HG03469 (cell line): Measurements from ENCODE around the gene GRK5.
"Not testable (repeated sequence)": the region's sequence is repeated elsewhere in the genome, so short reads cannot be mapped to it uniquely, and the experiment has no call there.

Experiments used
- ATAC-seq: cut with Tn5 transposase; IDR thresholded peaks from one replicate; pipeline ENCODE4 v1.9.1; 2021; ENCODE audit warnings: mild to moderate bottlenecking, moderate library complexity, moderate number of reproducible peaks; ENCODE audit not compliant: unreplicated experiment

The GRK5 gene

DNA sequence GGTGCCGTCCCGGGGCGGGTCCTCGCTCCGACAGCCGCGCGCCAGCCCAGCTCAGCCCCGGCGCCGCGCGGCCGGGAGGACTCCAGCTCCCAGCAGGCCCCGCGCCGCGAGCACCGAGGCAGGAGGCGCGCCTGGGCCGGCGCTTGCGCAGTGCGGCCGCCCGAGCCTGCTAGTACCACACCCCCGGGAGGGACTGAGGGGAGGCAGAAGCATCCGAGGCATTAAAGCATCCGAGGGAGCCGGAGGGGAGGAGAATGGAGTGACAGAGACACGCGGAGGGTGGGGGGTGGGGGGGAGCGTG, at the start of gene GRK5:
GRK5 (plus strand) TSS at position 206 of the 301 bp plus-strand sequence. CDS start 347 bp downstream, outside the sequence.
- peak; percentile 76 for ATAC-seq

DNA sequence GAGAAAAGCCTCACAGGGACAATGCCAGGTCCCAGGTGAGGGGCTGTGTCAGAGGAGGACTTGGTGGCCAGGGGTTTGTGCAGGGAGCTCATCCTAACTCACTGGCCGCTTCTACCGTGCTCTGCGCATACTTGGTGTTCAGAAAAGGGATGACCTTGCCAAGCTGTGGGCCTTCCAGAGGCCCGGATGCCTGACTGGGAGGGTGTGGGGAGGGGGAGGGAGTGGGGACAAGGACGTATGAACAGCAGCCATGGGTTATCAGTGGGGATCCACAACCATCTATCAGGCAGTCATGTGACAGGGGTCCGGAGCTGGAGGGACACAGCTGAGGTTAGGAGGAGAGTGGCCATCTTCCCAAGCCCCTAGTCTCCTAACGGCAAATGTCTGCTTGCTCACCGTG, 48.0 kb upstream of the GRK5 start:
- ATAC-seq: no peak

DNA sequence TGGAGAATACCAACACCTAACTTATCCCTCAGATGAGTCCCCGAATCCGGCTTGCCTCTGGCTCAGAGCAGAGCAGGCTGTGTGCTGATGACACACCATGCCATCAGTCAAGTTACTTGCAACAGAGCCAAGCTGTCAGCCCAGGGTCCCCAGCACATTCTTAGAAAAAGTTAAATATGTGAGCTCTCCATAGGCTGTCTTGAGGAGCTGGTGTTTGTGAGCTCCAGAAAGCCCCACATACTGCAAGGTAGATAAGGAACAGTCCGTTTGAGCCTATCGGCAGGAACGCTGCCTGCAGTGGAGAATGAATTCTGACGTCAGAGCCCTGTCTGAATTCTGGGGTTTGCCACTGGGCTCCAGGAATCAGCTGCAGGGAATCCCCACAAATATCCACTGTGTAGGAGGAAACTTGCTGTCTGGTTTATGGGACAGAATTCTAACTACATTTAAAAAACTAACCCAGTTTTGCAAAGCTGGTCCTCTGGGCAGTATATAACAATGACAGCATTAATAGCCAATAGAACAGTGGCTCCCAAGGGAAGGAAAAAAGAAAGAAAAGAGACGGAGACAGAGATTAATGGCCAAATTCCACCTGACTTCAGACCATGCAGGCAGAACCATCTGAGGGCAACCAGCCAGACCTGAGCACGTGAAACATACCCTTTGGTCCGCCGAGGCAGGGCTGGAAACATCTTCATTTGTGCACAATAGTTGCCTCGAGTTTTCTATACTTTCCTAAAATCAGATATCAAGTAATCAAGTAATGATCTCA, 45.5 kb upstream of the GRK5 start:
- no peak for ATAC-seq

DNA sequence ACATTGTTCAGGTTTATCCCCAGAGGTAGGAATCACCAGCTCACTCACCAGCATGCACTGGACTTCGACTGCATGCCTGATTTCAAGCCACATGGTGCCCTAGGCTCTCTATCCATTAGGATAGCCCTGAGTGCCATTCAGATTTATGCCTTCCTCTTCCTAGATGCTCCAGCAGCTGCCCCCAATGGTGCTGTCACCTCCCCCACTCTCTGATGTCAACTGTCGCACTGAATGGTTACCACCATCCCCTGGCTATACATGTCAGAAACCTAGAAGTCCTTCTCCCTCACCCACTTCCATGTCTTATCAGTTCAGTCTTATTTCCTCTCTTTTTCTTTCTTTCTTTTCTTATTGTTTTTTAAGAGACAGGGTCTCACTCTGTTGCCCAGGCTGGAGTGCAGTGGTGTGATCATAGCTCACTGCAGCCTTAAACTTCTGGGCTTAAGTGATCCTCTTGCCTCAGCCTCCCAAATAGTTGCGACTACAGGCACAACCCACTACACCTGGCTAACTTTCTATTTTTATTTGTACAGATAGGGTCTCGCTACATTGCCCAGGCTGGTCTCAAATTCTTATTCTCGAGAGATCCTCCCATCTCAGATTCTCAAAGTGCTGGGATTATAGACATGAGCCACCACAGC, 44.8 kb upstream of the GRK5 start:
- ATAC-seq: no peak

DNA sequence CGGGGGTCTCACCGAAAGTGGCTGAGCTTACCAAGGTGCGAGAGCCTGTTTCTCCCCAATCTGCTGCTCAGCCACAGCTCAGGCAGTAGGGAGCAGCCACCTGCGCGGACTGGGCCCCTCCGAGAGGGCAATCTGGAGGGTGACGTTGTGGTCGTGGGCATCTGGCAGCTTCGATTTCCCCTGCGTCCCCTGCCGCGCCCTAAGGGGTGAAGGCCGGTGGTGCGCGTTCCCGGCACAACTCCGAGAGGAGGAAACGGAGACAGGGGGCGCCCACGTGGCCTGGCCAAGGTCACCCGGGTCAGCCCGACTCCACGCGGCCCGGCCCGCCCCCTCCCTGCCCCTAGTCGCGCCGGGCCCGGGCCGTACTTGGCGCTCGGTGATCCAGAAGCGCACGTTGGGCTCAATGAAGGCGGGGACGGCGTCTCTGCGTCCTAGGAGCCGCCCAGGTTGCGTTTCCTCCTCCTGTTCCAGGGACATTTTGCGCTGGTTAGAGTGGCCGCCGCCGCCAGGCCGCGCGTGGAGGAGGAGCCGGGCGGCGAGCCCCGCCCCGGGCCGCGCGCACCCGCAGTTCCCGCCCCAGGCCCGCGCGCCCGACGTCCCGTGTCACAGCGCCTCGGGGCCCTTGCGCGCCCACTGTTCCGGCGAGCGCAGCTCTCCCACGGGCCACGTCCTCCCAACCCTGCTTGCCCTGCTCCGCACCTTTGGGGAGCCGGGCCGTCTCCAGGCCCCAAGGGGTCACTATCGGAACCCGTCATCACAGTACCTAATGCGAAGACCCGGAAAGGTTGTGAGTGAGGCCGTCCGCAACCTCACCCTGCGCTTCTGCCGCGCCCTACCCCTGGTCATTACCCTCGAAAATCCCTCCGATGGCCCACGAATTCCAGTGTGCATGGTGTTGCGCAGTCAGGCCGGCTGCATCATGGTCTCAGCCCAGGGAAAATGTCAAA, 41.9 kb upstream of the GRK5 start, which contains the start of gene SFXN4:
SFXN4 (minus strand) TSS at position 544 of the 947 bp plus-strand sequence; CDS start at position 477, 67 bp downstream.
- ATAC-seq: peak; percentile 77

DNA sequence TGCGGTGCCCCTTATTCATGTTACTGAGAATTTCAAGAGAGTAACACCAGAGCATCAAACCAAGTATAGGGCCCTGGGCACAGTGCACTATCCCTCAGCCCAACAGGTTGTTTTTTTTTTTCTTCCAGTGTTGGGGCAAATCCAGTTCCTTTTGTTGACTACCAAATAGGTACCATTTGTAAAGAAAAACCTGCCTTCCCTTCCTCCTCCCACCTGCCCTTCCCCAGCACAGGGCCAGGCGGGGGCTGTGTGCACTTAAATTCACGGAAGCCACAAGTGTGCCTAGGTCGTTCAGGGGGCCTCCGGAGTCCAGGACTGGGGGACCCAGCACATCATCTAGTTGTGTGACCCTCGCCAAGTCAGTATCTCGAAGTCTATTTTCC, 41.3 kb upstream of the GRK5 start:
- ATAC-seq: no peak

DNA sequence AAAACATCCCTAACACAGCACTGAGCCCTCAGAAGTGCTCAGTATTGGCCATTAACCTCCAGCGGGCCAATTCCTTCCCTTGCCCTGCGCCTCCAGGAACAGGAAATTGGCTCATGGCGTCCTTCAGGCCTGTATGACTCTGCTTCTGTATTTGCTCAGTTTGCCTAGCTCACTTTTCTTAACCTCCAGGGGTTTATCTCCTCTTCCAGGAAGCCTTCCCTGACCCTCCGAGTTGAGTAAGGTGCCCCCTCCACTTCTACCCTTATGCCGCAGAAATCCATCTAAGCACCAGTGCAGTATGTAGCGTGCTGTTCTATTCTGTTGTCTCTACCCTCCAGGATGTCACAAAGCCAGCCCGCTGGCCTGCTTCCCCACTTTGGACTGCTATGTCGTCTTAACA, 40.8 kb upstream of the GRK5 start:
- ATAC-seq: no peak

DNA sequence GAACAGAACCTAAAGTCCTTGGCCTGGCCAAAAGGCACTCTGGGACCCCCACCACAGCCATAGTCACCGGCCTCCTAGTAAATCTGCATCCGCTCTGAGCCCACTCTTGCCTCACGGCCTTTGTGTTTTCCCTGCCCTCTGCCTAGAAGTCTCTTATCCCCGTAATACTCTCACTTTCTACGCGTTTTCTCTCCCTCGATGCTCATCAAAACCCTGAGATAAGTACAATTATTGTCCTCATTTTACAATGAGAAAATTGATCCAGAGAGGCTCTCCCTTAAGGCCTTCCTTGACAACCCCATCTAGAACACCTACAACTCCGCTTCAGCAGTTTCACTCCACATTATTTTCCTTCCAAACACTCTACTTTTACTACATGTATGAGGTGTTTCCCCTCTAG, 40.3 kb upstream of the GRK5 start:
- ATAC-seq: no peak

DNA sequence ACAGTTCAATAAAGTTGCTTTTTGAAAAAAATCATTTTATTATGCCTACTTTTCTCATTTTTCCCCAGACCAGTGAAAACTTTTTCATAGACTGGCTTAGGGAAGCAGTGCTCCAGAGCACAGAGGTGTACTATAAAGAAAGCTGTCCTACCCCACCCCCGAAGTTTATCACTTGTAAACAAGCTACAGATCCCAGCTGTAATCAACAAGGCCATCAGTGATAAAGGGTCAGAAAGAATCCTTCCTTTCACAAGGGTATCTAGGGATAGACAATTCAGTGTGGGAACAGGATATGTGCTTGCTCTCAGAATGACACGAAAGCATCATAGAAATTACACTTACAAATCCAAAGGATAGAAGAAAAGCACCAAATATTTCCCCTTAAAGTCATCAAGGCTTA, 33.3 kb upstream of the GRK5 start:
- no peak for ATAC-seq

DNA sequence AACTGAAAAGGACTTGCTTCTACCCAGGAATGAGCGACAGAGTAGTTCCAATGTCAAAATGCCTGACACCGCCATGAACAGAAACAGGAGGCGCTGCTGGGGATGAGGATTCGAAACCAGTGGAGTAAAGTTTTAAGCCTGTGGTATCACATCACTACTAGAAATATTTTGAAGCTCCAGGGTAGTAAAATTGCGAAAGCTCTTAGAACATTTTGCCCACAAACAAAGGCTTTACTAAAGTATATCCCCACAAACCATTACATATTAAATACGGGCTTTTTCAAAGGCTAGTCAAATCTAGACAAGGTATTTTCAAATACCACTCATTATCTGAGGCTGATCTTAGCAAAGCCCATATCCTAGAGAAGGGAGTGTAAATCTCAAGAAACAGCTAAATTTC, 31.2 kb upstream of the GRK5 start:
- no peak for ATAC-seq

DNA sequence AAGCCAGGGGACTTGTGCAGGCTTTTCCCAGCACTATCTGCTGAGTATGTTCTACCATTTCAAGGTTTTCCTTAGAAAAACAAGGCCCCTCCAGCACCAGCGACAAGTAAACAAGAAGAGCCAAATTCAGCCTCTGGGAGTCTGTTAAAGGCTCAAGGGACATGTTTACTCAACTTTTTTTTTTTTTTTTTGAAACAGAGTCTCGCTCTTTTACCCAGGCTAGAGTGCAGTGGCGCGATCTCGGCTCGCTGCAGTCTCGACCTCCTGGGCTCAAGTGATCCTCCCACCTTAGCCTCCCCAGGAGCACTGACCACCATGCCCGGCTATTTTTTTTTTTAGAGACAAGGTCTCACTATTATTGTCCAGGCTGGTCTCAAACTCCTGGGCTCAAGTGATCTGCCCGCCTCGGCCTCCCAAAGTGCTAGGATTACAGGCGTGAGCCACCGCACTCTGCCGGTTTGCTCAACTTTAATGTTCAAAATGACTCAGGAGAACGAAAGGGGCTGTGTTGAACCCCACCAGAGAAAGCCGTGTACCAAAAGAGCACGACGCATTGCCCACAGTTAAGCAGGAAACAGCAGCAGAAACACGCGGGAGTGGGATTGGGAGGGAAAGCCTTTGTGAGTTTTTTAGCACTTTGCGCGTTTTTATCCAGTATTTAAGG, 29.5 kb upstream of the GRK5 start:
- no peak for ATAC-seq

DNA sequence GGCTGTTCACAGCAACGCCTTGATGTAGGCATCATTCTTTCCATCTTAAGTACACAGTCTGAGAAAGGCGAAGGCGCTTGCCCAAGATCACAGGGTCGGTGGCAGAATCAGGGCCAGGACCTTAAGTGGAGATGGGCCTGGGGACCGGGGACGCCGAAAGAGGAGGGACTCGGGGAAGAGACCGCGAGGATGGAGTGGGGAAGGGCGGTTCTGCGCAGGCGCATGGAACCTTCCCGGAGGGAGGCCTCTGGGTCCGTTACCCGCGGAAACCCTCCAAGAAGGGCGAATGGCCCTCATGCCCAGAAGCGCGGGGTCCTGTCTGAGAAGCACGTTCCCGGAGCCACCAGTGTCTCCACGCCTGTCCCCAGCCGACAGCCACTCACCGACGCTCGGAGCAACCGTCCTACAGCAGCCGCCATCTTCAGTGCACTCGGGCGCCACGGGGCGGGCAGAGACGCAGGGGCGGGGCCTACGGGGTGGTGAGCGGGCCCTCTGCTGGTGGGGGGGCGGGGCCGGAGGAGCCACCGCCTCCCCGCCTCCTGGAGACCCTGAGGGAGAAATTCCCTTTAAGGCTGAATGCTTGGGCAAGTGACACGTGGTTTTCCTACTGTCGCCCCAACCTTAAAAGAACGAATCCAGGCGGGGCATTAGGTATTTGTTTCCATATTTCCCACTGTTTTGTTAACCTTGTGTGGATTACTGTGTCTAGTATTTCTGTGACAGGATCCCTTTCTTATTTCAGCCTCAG, 28.8 kb upstream of the GRK5 start, which contains the start of gene PRDX3:
PRDX3 (minus strand) TSS at position 441 of the 748 bp plus-strand sequence; CDS start at position 419, 22 bp downstream.
- peak; percentile 66 for ATAC-seq

DNA sequence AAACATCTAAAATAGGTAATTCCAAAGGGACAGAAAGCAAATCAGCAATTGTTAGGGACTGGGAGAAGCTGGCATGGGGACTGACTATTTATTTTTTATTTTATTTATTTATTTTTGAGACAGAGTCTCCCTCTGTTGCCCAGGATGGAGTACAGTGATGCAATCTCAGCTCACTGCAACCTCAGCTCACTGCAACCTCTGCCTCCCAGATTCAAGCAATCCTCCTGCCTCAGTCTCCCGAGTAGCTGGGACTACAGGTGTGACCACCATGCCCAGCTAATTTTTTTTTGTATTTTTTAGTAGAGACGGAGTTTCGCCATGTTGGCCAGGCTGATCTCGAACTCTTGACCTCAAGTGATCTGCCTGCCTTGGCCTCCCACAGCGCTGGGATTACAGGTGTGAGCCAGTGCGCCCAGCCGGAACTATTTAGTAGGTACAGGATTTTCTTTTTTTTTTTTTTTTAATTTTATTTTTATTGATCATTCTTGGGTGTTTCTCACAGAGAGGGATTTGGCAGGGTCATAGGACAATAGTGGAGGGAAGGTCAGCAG, 26.4 kb upstream of the GRK5 start:
- ATAC-seq: not testable (repeated sequence)

DNA sequence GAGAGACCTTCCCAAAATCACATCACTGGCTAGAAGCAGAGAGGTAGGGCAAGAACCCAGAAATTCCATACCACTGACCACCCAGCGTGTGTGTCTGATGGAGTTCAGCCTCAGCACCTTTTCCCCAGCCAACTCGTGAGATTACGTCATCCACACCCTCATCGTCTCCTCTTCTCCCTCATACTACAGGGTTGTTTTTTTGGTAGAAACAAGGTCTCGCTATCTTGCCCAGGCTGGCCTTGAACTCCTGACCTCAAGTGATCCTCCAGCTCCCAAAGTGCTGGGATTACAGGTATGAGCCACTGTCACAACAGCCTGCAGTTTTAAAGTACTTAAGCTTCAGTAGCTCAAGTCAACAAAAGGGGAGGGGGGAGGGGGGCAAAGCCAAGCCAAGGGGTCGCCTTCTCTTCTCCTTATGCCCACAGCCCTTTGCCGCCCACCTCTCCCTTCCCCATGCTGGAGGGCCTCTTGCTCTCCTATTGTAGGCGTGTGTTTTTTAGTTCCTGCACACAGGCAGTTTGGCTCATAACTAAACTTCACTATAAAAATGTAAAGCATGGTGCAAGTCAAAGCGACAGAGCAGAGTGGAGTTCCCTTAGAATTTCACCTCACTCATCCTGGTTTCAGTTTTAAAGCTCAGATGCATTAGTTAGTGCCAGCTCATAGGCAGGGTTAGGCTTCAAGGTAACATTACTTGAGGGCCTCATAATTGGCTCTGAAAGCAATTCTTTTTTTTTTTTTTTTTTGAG, 23.5 kb upstream of the GRK5 start:
- ATAC-seq: no peak

DNA sequence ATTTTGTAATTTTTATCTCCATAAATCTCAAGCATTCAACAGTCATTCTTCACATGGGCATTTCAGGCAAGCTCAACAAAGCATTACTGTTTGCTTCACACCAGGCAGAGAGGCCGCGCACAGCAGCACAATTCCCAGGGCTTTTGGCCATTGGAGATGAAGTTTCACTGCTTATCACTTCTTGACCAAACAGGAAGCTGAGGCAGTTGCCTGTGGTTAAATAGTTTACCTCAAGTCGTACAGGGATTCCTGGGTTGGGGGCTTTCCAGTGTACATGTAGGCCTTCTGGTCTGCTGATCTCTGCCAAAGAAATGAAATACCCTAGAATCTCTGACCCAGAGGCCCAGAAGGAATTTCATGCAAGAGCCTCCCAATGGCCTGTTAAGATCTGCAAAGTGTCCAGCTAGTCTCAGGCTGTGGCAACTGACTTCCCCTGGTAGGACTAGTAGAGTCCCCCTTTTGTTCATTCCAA, 17.5 kb upstream of the GRK5 start:
- ATAC-seq: no peak

DNA sequence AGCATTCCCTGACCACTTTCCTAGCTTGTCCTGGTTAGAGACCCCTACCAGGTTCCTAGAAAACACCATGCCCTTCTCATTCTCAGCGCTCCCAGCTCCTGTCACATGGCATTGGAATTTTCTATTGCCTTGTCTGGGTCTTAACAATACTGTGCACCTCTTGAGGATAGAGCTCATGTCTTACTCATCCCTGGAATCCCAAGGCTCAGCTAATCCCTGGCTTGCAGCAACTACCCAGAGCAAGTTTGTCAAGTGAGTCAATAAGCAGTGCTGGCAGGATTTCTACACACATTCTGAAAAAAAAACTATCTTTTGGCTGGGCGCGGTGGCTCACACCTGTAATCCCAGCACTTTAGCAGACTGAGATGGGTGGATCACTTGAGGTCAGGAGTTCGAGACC, 17.0 kb upstream of the GRK5 start:
- no peak for ATAC-seq

DNA sequence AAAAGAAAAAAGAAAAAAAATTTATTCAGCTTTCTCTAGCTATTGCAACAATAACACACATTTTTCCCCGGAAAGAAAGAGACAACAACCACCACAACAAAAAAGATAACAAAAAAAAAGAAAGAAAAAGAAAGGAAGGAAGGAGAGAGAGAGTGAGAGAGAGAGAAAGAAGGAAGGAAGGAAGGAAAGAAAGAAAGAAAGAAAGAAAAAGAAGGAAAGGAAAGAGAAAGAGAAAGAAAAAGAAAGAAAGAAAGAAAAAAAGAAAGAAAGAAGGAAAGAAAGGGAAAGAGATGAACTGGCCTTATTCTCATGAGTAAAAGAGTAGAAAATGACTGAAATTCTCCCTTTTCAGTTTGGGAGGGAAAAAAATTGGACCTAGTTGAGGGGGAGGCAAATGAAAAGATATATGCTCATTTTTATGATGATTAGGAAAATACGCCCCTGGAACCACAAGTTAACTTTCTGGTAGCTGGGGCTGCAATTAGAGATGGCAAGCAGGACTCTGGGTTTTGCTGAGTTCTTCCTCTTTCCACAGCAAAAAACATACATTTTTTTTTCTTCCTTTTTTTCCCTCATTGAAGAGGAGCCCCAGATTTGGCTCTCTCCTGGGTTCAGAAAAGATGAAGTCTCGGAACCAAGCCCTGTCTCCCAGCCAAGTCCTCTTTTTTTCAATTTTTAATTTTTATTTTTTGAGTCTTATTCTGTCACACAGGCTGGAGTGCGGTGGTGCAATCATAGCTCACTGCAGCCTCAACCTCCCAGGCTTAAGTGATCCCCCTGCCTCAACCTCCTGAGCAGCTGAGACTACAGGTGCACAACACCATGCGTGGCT, 16.2 kb upstream of the GRK5 start:
- ATAC-seq: no peak

DNA sequence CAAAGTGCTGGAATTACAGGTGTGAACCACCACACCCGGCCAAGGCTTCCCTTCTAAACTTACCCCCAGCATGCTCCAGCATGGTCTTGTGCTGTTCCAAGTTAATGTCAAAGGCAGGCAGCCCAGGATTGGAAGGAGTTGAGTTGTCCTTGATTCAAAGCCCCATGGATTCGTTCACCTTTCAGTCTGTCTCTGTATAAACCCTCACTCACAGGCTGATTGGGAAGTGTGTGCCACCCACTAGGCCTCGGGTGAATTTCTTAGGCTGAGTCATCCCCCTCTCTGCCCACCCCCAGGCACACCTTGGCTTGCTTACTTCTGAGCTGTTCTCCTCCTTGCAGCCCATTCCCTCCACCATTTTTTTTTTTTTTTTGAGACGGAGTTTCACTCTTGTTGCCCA, 15.5 kb upstream of the GRK5 start:
- ATAC-seq: no peak
